MM.1S (cell line): ENCODE measurements around the gene RPAP2.
"Not testable (repeated sequence)": the region's sequence is repeated elsewhere in the genome, so short reads cannot be mapped to it uniquely, and the experiment has no call there.

Experiments
- DNase-seq: peaks from one replicate; pipeline ENCODE4 v3.0.0-alpha.2; 2015
- H2AFZ ChIP-seq: fragments of 300-600 bp; sonication (generic); 2 replicates; pipeline ENCODE4 v1.6.0; 2016; ENCODE audit warnings: antibody characterized with exemption, low read length
- H3F3A ChIP-seq: fragments of 300-600 bp; sonication (generic); 2 replicates; pipeline ENCODE4 v1.6.1; 2016; ENCODE audit warnings: mild to moderate bottlenecking, antibody characterized with exemption, low read length, moderate library complexity, mixed read lengths; ENCODE audit not compliant: insufficient read depth
- H3K27ac ChIP-seq: fragments of 300-600 bp; sonication (generic); 2 replicates; pipeline ENCODE4 v1.5.1; 2016; ENCODE audit warnings: mild to moderate bottlenecking, low read length
- H3K27me3 ChIP-seq: fragments of 300-600 bp; sonication (generic); replicated peaks from 2 replicates; pipeline ENCODE4 v1.6.0; 2016; ENCODE audit warnings: low read length; ENCODE audit not compliant: insufficient read depth
- H3K36me3 ChIP-seq: fragments of 300-600 bp; sonication (generic); replicated peaks from 2 replicates; pipeline ENCODE4 v1.6.1; 2016; ENCODE audit warnings: mild to moderate bottlenecking, low read length, mixed read lengths; ENCODE audit not compliant: insufficient read depth
- H3K4me1 ChIP-seq: fragments of 300-600 bp; sonication (generic); 2 replicates; pipeline ENCODE4 v1.6.1; 2016; ENCODE audit warnings: low read length, mixed read lengths
- H3K4me2 ChIP-seq: fragments of 300-600 bp; sonication (generic); 2 replicates; pipeline ENCODE4 v1.6.0; 2016; ENCODE audit warnings: low read depth, low read length
- H3K4me3 ChIP-seq: fragments of 300-600 bp; sonication (generic); 2 replicates; pipeline ENCODE4 v1.5.1; 2016; ENCODE audit warnings: low read length, mixed read lengths
- H3K79me2 ChIP-seq: fragments of 300-600 bp; sonication (generic); 2 replicates; pipeline ENCODE4 v1.6.1; 2016; ENCODE audit warnings: mixed run types, low read length, mixed read lengths
- H3K9ac ChIP-seq: fragments of 300-600 bp; sonication (generic); 2 replicates; pipeline ENCODE4 v1.6.1; 2016; ENCODE audit warnings: low read length, mixed read lengths
- H3K9me2 ChIP-seq: fragments of 300-600 bp; sonication (generic); replicated peaks from 2 replicates; pipeline ENCODE4 v1.6.1; 2016; ENCODE audit warnings: mild to moderate bottlenecking, low read length, mixed read lengths; ENCODE audit not compliant: insufficient read depth
- H3K9me3 ChIP-seq: fragments of 300-600 bp; sonication (generic); replicated peaks from 2 replicates; pipeline ENCODE4 v1.6.1; 2016; ENCODE audit warnings: mild to moderate bottlenecking, low read length, mixed read lengths; ENCODE audit not compliant: insufficient read depth
- H4K20me1 ChIP-seq: fragments of 300-600 bp; sonication (generic); 2 replicates; pipeline ENCODE4 v1.6.1; 2016; ENCODE audit warnings: mild to moderate bottlenecking, low read length, moderate library complexity, mixed read lengths; ENCODE audit not compliant: insufficient read depth
- EZH2 ChIP-seq: fragments of 300-600 bp; sonication (generic); optimal IDR thresholded peaks from 2 replicates; pipeline ENCODE3; 2017; ENCODE audit warnings: low read depth, mild to moderate bottlenecking, antibody characterized with exemption, low read length, mixed read lengths
- EZH2phosphoT487 ChIP-seq: fragments of 300-600 bp; sonication (generic); IDR thresholded peaks from 2 replicates; pipeline ENCODE4 v1.6.1; 2018; ENCODE audit warnings: antibody characterized with exemption, low read length
- TF ChIP-seq, protein P1 (sequence below): fragments of 300-600 bp; sonication (generic); IDR thresholded peaks from 2 replicates; pipeline ENCODE4 v1.5.1; 2016; ENCODE audit warnings: antibody characterized with exemption, low read length, mixed read lengths

The RPAP2 gene

DNA sequence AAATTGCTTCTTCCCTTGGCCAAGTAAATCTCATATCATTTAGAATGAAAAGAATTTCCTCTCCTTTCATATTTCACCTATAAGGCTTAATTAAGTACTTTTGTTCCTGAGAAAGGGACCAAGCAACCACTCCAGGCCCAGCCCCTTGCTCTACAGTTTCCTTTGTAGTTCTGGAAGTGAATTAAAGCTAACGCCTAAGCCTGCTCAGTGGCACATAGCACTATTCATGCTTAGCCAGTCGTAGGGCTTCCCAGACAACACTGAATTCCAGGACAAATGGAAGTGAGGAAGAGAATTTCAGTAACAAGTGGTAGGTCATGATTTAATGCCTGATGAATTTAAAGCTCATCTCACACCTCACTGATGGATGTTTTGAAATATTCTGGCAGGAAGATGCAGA is 73.3 kb downstream of the RPAP2 start:
- H3K9ac ChIP-seq: no peak overlapping the region
- H3F3A ChIP-seq: no peaks in the 10 kb centered on the region
- H3K79me2 ChIP-seq: no peaks in the 10 kb centered on the region
- H4K20me1 ChIP-seq: no peaks in the 10 kb centered on the region
- no peak overlapping the region for H3K4me2 ChIP-seq
- no peak for DNase-seq
- no peaks in the 10 kb centered on the region for H3K9me3 ChIP-seq
- H3K36me3 ChIP-seq: no peaks in the 10 kb centered on the region
- no peak overlapping the region for H2AFZ ChIP-seq
- H3K9me2 ChIP-seq: no peaks in the 10 kb centered on the region
- TF ChIP-seq, protein P1, sequence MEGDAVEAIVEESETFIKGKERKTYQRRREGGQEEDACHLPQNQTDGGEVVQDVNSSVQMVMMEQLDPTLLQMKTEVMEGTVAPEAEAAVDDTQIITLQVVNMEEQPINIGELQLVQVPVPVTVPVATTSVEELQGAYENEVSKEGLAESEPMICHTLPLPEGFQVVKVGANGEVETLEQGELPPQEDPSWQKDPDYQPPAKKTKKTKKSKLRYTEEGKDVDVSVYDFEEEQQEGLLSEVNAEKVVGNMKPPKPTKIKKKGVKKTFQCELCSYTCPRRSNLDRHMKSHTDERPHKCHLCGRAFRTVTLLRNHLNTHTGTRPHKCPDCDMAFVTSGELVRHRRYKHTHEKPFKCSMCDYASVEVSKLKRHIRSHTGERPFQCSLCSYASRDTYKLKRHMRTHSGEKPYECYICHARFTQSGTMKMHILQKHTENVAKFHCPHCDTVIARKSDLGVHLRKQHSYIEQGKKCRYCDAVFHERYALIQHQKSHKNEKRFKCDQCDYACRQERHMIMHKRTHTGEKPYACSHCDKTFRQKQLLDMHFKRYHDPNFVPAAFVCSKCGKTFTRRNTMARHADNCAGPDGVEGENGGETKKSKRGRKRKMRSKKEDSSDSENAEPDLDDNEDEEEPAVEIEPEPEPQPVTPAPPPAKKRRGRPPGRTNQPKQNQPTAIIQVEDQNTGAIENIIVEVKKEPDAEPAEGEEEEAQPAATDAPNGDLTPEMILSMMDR: no peak
- TF ChIP-seq EZH2 (no peak), EZH2phosphoT487 (no peak)
- no peak overlapping the region for H3K4me3 ChIP-seq
- no peak overlapping the region for H3K27ac ChIP-seq
- no peaks in the 10 kb centered on the region for H3K4me1 ChIP-seq
- no peaks in the 10 kb centered on the region for H3K27me3 ChIP-seq

DNA sequence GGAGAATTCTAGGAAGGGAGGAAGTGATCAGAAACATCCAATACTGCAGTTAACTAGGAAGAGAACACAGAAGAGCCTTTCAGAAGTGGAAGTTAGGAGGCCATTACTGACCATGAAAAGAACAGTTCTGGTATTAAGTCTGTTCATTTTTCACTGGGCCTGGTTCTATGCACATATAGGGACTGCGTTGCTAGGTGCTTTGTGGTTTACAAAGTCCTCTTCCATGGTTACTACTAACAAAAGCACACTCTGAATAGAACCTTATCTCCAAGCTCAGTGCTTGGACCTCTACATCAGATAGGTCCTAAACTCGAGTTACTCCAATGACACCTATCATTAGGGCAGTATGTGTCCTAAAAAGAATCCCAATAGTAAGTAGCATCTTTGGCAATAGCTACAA is 75.4 kb downstream of the RPAP2 start:
- no peak overlapping the region for H3K4me2 ChIP-seq
- no peaks in the 10 kb centered on the region for H3K27me3 ChIP-seq
- H3K36me3 ChIP-seq: no peaks in the 10 kb centered on the region
- no peak for DNase-seq
- H3K9me2 ChIP-seq: no peaks in the 10 kb centered on the region
- no peaks in the 10 kb centered on the region for H3K79me2 ChIP-seq
- no peaks in the 10 kb centered on the region for H3K4me1 ChIP-seq
- no peak overlapping the region for H3K27ac ChIP-seq
- no peaks in the 10 kb centered on the region for H3F3A ChIP-seq
- no peaks in the 10 kb centered on the region for H4K20me1 ChIP-seq
- H2AFZ ChIP-seq: no peak overlapping the region
- no peaks in the 10 kb centered on the region for H3K9me3 ChIP-seq
- TF ChIP-seq EZH2phosphoT487: no peak
- no peak for TF ChIP-seq EZH2
- TF ChIP-seq, protein P1: no peak
- no peak overlapping the region for H3K4me3 ChIP-seq
- H3K9ac ChIP-seq: no peak overlapping the region

DNA sequence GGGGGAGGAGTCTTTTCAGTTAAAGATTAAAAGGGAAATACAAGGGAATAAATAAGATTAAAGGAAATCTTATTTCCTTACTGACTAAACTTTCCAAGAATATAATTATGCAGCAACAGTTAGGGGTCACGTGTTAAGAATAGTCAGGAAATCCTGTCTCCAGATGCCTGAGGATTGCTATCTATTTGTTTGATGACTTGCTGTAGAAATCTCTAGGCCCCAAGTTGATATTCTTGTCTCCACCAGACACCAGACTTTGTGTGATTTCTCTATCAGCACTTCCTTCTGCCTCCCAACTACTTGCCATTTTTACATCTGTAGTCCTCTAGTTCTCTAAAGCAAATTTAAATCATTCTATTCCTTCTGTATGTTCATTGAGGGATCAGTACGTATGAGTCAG is 77.5 kb downstream of the RPAP2 start:
- Histone ChIP-seq H3K9ac (no peak overlapping the region), H3K27me3 (no peaks in the 10 kb centered on the region), H4K20me1 (no peaks in the 10 kb centered on the region), H3K36me3 (no peaks in the 10 kb centered on the region), H3K4me2 (no peak overlapping the region), H3K9me3 (no peaks in the 10 kb centered on the region), H3K27ac (no peak overlapping the region), H3K4me3 (no peak overlapping the region), H3F3A (no peaks in the 10 kb centered on the region), H3K9me2 (no peaks in the 10 kb centered on the region), H2AFZ (no peak overlapping the region), H3K79me2 (no peaks in the 10 kb centered on the region), H3K4me1 (no peaks in the 10 kb centered on the region)
- DNase-seq: no peak
- TF ChIP-seq, protein P1: no peak
- TF ChIP-seq EZH2 (no peak), EZH2phosphoT487 (no peak)

DNA sequence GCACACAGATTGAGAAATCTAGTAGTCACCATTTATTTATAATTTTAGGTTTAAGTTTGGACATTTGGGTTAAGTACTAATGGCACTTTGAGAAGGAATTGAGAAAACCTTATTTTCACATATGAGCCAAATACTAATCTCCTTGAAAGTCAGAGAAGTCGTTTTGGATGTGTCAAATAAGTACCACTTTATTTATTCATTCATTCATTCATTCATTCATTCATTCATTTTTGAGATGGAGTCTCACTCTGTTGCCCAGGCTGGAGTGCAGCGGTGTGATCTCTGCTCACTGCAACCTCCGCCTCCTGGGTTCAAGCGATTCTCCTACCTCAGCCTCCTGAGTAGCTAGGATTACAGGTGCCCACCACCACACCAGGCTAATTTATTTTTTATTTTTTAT is 79.1 kb downstream of the RPAP2 start:
- not testable (repeated sequence) for H3K4me2 ChIP-seq, H3K9me2 ChIP-seq, H3K27ac ChIP-seq, H3K9ac ChIP-seq, DNase-seq, H2AFZ ChIP-seq, H3K9me3 ChIP-seq, H4K20me1 ChIP-seq, H3K79me2 ChIP-seq, H3K36me3 ChIP-seq, H3F3A ChIP-seq, H3K4me3 ChIP-seq, H3K4me1 ChIP-seq, H3K27me3 ChIP-seq
